Measurements from ENCODE around the gene DPH3.

Gene DPH3

GRCh38 chr3:16290007-16290826, 25.5 kb upstream of the DPH3 start:
- peak; percentile 4 to 64 (median 22) for DNase-seq

GRCh38 chr3:16289144-16289889, 24.6 kb upstream of the DPH3 start:
- DNase-seq: no peak

GRCh38 chr3:16288664-16289063, 23.9 kb upstream of the DPH3 start:
- DNase-seq: no peak

GRCh38 chr3:16286751-16287543, 22.2 kb upstream of the DPH3 start:
- no peak for DNase-seq

- no peak for DNase-seq
Observed at GRCh38 chr3:16286161-16286560, 21.4 kb upstream of the DPH3 start.

- DNase-seq: no peak
Observed at GRCh38 chr3:16284633-16285032, 19.9 kb upstream of the DPH3 start.

GRCh38 chr3:16280671-16281070, 15.9 kb upstream of the DPH3 start:
- DNase-seq: no peak

- DNase-seq: no peak
Observed at GRCh38 chr3:16279010-16279801, 14.5 kb upstream of the DPH3 start.

GRCh38 chr3:16277471-16277870, 12.7 kb upstream of the DPH3 start:
- no peak for DNase-seq

- no peak for DNase-seq
Observed at GRCh38 chr3:16273867-16274266, 9.1 kb upstream of the DPH3 start.

- DNase-seq: no peak
Observed at GRCh38 chr3:16272588-16272987, 7.8 kb upstream of the DPH3 start.

- no peak for DNase-seq
Observed at GRCh38 chr3:16270855-16271254, 6.1 kb upstream of the DPH3 start.

- DNase-seq: no peak
Observed at GRCh38 chr3:16266714-16267113, 2.0 kb upstream of the DPH3 start.

GRCh38 chr3:16265455-16265786, 678 bp upstream of the DPH3 start:
- no peak for DNase-seq

GRCh38 chr3:16264174-16264707, 502 bp downstream of the DPH3 start:
- DNase-seq: peak in 1 of 3 experiments; percentile 29

- no peak for DNase-seq
Observed at GRCh38 chr3:16262174-16262573, 2.6 kb downstream of the DPH3 start.

- no peak for DNase-seq
Observed at GRCh38 chr3:16260046-16260445, 4.7 kb downstream of the DPH3 start.

- DNase-seq: no peak
Observed at GRCh38 chr3:16258866-16259265, 5.9 kb downstream of the DPH3 start.

GRCh38 chr3:16258177-16258576, 6.6 kb downstream of the DPH3 start:
- no peak for DNase-seq

- DNase-seq: no peak
Observed at GRCh38 chr3:16257309-16257708, 7.4 kb downstream of the DPH3 start.

- peak in 2 of 3 experiments; percentile 82 to 95 for DNase-seq
Observed at GRCh38 chr3:16255726-16256125, 9.0 kb downstream of the DPH3 start.

GRCh38 chr3:16255326-16255725, 9.4 kb downstream of the DPH3 start:
- no peak for DNase-seq

Data from NCI-H1417 (cell line).